ENCODE measurements around the gene ADGRG3. TPM values are rescaled to one million over a fixed set of nuclear protein-coding genes. Genes with fewer than 3 reads are reported as not detected.

The ADGRG3 gene
- total and polyA plus RNA-seq, 2 of the 13 experiments (the other 11 are each of a cell fraction or from before 2014, with no cell fraction given): 2.7 to 11.8 TPM

- no peak for TF ChIP-seq ZNF557 (CRISPR knock-in tag; IDR thresholded peaks at IDR 0.05)
- no peak for TF ChIP-seq MED13 (CRISPR knock-in tag; IDR thresholded peaks at IDR 0.05)
- TF ChIP-seq USF2 (IDR thresholded peaks at IDR 0.05; ENCODE audit: low read depth, low read length): no peak
- no peak for TF ChIP-seq USF2 (CRISPR knock-in tag; IDR thresholded peaks at IDR 0.05; ENCODE audit: borderline replicate concordance)
- TF ChIP-seq ZNF552 (CRISPR knock-in tag; IDR thresholded peaks at IDR 0.05; ENCODE audit: borderline replicate concordance): no peak
- no peak for TF ChIP-seq FOXP1 (IDR thresholded peaks at IDR 0.05)
- no peak for TF ChIP-seq FOXP1 (CRISPR knock-in tag; IDR thresholded peaks at IDR 0.05)
- peak; percentile 52; the same call in 1 of the 2 replicates for TF ChIP-seq SP4 (CRISPR knock-in tag; IDR thresholded peaks at IDR 0.05)
- TF ChIP-seq ZBTB4 (CRISPR knock-in tag; IDR thresholded peaks at IDR 0.05; ENCODE audit: borderline replicate concordance): peak; percentile 68; the same call in 1 of the 2 replicates
- TF ChIP-seq ARNT2 (CRISPR knock-in tag; IDR thresholded peaks at IDR 0.05; ENCODE audit: low read depth): no peak
- peak; percentile 53 for TF ChIP-seq SAP130 (CRISPR knock-in tag; IDR thresholded peaks at IDR 0.05; ENCODE audit: low read depth)
- TF ChIP-seq ZNF768 (CRISPR knock-in tag; IDR thresholded peaks at IDR 0.05): peak; percentile 90
- 0 out of 2 replicates have a peak, but pooled peaks have one; percentile 28 for TF ChIP-seq ZSCAN9 (CRISPR knock-in tag; IDR thresholded peaks at IDR 0.05; ENCODE audit: borderline replicate concordance)
- TF ChIP-seq ZNF296 (CRISPR knock-in tag; conservative IDR thresholded peaks at IDR 0.05): no peak
- TF ChIP-seq PHF5A (CRISPR knock-in tag; IDR thresholded peaks at IDR 0.05; ENCODE audit: low read depth, unreplicated experiment): no peak
- TF ChIP-seq ZNF232 (CRISPR knock-in tag; IDR thresholded peaks at IDR 0.05; ENCODE audit: borderline replicate concordance): no peak
- TF ChIP-seq TIGD3 (CRISPR knock-in tag; IDR thresholded peaks at IDR 0.05; ENCODE audit: borderline replicate concordance): no peak
- TF ChIP-seq BCLAF1 (IDR thresholded peaks at IDR 0.05): no peak
- TF ChIP-seq ZNF33B (CRISPR knock-in tag; IDR thresholded peaks at IDR 0.05): no peak
- TF ChIP-seq STAG1 (CRISPR knock-in tag; IDR thresholded peaks at IDR 0.05): peak; percentile 99
- TF ChIP-seq ATF2 (CRISPR knock-in tag; IDR thresholded peaks at IDR 0.05): 0 out of 2 replicates have a peak, but pooled peaks have one; percentile 50
These were observed 52.1 kb downstream of the ADGRG3 start (continued) for GRCh38 chr16:57720142-57720575.

Data from HepG2 (cell line).